Frontal cortex (tissue), 4 donors: ENCODE results near the gene KCNH1. TPM values are rescaled to one million over a fixed set of nuclear protein-coding genes. Genes with fewer than 3 reads are reported as not detected.

Source experiments
- DNase-seq, 2 donors: peaks; one replicate each; pipeline ENCODE4 v3.0.0; 2012; ENCODE audit warnings: low spot score in 2 of 2
- FAIRE-seq: peaks from 2 replicates; lab custom pipeline; 2012; peaks lifted over from hg19 to GRCh38; lab: Jason Lieb, UNC
- total RNA-seq: library from RNA; depleted of rRNA; stranded (reverse); fragments of >200 nt; gene quantifications from one replicate; pipeline ENCODE4 v1.2.3, GENCODE V29; 2014
- donor health status: control.
- donor health status: control.
- donor health status: control.

Gene KCNH1
- total RNA-seq, 1 donor from 2014 or later, result 10.6 TPM

DNA sequence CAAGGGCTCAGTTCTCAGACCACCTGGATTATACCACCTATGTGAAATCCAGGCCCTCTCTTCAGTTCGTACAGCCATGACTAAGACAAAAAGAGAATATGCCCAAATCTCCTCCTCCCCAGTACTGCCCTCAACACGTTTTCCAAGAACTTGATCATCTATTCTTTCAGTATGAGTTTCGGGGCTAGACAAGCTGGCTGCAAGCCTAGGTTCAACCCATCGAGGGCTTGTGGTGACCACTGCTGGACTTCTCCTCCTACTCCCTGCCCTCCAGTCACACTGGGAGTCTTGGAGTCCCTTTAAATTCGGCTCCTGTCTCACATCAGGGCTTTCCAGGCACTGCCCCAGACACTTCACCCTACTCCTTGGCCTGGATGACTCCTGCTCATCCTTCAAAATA lies 352.3 kb downstream of the KCNH1 start:
- no peak for DNase-seq
- FAIRE-seq, result no peak

GRCh38 chr1:210779269-210779668 lies 354.7 kb downstream of the KCNH1 start:
- no peak for DNase-seq
- FAIRE-seq, result no peak

GRCh38 chr1:210777914-210778313 lies 356.0 kb downstream of the KCNH1 start:
- no peak for FAIRE-seq

GRCh38 chr1:210776712-210777111 lies 357.2 kb downstream of the KCNH1 start:
- DNase-seq (no peak), FAIRE-seq (no peak)

More at GRCh38 chr1:210777914-210778313, 356.0 kb downstream of the KCNH1 start:
- DNase-seq, result no peak

GRCh38 chr1:210775289-210775688 lies 358.7 kb downstream of the KCNH1 start:
- DNase-seq (no peak), FAIRE-seq (no peak)

DNA sequence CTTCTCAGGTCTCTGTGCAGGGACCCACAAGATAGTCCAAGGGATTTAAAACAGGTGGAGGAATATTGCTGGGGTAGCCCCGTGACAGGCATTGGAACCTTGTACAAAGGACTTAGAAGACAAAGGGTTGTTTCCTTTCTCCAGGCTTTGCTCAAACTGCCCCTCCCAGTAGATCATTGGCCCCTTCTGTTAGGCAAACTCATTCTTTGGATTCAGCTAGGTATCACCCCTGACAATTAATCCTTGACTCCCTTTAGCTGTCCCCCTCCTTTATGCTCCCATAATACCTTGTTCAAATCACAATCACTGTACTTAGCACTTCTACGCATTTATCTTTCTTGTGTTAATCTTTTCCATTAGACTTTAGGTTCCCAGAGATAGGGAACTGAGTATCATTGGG lies 360.5 kb downstream of the KCNH1 start:
- DNase-seq, result no peak
- no peak for FAIRE-seq

GRCh38 chr1:210771131-210771530 lies 362.8 kb downstream of the KCNH1 start:
- DNase-seq (no peak), FAIRE-seq (no peak)

- no peak for DNase-seq
- FAIRE-seq, result no peak
Observed at GRCh38 chr1:210770396-210770984, 363.5 kb downstream of the KCNH1 start.

DNA sequence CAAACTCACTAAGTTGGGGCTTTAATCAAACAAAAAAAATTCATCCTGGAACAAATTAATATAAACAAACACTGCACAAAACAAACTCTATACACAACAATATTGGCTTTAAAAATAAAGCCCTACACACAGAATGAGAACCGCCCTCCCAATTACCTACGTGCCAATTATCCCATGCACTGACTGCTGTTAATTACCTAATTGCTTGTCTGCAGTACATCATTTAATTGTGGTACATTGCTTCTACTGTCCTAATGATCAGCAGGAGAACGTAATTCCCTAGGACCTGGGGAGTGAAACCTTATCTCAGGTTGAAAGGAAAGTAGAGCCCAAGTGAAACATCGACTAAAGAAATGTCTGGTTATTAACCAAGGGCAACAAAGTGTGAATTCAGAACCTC lies 364.5 kb downstream of the KCNH1 start:
- FAIRE-seq, result no peak
- no peak for DNase-seq

- FAIRE-seq (no peak), DNase-seq (no peak)
Observed at GRCh38 chr1:210764536-210764935, 369.4 kb downstream of the KCNH1 start.

DNA sequence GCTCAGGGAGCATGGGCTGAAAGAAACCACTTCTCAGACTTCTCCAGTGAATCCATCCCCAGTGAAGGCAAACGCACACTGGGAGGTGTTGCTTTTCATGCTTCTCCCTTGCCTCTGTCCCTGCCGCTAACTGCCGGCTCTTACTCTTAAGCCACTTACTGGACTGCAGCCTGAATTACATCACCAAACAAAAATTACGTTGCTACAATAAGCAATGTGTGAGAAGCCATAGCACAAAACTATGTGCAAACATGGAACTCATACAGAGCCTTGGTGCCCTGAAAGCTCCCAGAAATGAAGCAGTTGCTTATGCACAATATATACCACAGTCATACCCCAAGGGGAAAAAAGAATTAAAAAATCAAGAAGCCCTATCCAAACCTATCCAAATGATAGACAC lies 375.2 kb downstream of the KCNH1 start:
- no peak for DNase-seq

GRCh38 chr1:210758261-210758660 lies 375.7 kb downstream of the KCNH1 start:
- FAIRE-seq, result no peak

More for the DNA sequence above, 375.2 kb downstream of the KCNH1 start:
- no peak for FAIRE-seq

DNA sequence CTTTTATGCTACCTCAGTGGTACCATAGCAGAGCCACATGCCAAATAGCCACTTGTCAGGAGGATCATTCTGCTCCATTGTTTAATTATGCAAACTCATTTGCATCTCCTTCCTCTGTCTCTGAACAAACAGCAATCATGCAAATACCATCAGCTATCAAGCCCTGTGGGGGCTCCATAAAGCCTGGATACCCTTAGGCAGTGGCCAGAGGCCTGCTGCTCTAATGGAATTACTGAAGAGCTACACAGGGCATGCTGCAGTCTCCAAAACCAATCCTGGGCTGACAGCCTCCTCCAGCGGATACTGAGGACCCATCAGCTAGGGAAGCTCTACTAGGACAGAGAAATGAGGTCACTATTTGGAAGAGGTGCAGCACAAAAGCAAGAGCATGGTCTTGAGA lies 376.3 kb downstream of the KCNH1 start:
- DNase-seq, result no peak
- no peak for FAIRE-seq

More at GRCh38 chr1:210758261-210758660, 375.7 kb downstream of the KCNH1 start:
- DNase-seq, result no peak

DNA sequence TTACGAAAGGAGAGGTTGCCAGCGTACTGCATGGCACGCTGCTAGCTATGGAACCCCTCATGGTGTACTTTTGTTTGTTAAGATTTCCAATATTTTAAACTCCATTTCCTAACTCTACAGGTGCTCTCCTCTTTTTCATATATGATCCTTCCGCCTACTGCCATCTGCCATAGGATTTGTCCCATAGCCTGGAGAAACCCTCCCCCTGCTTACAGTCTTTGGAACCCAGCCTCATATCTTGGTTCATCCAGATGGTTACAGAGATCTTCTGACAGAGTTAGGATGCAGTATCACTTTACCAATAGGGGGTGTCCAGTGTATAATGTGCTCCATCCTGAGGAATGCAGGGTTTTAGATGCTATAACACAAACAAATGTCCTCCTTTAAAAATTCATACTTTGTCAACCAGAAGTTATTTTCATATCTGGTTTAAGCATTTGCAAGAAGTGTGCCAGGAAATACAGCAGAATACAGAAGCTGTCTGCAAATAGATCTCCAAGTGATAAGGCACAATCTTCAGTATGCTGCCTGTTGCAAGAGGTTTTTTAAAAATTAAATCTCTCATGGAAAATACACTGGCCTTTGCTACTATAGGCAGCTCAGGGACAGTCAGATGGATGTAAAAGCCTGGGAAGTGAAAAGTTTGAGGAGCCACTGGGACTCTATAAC lies 377.8 kb downstream of the KCNH1 start:
- FAIRE-seq, result no peak
- DNase-seq, result no peak

DNA sequence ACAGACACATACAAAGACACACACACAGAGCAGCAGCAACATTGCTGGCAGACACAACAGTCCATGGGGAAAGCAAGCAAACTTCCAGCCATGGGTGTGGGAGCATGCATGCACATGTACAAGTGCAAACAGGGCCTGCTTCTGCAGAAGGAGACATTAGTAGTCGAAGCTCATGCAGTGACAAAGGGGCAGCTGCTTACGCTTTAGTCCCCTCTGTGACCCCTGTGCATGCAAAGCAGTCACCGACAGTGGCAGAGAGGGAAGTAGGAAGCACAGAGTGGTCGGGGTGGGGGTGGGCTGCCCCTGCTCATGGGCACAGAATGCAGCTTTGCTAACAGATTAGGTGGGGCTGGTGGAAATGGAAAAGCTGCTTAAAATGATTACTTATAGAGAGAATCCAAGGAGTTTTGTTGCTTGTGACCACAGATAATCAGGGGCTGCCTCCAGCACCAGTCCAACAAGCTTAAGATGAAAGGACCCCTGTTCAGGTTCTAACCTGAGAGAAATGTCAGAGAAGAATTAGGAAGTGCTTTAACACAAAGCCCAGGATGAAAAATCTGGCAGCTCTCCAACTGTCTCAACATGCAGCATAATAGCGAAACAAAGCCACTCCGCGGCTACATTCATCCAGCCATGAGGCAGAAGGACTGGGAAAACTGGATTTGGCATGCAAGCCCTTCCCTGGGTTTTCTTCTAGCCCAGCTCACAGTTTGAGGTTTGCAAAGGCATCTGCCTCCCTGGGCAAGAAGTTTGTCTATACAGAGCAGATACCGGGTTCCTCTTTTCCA lies 378.9 kb downstream of the KCNH1 start:
- no peak for FAIRE-seq
- no peak for DNase-seq

DNA sequence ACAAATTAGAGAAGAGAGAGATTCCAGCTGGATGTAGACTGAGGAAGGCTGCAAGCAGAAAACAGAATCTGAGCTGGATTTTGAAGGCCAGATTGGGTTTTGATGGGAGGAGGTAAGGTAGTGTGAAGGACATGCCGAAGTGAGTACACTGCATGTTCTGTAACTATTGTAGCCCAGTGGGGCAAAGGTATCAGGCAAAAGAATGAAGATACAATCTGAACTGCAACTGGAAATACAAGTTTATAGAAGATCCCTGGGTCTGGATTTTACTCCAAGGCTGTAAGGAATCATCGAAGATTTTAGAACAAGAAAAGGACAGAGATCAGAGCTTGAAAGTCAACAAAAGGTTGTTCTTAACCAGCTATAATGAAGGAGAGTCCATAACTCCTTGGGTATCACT lies 382.0 kb downstream of the KCNH1 start:
- FAIRE-seq (no peak), DNase-seq (no peak)

DNA sequence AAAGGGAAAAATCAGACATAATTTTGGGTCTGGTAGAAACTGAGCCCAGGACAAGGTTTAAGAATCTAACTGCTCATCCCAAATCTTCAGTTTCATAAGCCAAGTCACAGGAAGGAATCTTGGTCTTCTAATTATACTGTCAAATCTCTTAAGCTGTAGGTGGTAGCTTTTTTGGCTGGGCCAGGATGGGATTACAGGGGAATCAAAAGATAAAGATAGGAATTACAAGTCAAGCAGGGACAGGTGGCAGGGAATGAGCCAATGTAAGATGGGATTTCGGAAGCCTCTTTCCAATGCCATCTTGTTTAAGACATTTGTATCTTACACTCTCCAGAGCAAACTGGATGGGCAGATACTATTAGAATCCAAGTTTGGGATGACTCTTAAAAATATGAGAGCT lies 383.5 kb downstream of the KCNH1 start:
- no peak for DNase-seq

GRCh38 chr1:210748796-210749195 lies 385.2 kb downstream of the KCNH1 start:
- no peak for FAIRE-seq
- no peak for DNase-seq

More for the DNA sequence above, 383.5 kb downstream of the KCNH1 start:
- FAIRE-seq, result no peak

- DNase-seq (no peak), FAIRE-seq (no peak)
Observed at GRCh38 chr1:210747890-210748289, 386.1 kb downstream of the KCNH1 start.

DNA sequence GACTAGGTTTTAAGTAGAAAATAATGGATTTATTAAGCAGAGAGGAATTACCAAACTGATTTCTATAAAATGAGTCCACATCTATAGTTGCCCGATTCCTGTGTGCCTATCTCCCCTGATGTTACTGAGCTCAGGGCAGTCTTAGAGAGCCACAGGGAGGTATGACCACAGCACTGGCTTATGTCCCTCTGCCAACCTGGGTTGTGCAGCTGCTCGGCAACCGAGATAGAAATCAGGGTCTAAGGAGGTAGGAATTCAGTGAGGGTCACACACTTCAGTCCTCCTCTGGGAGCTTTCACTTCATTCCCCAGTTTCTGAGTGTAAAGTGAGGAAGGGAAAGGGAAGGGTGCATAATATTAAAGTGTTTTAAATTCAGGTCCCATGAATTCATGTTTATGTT lies 386.8 kb downstream of the KCNH1 start:
- DNase-seq (no peak), FAIRE-seq (no peak)
